WTC11 (cell line): Measurements from ENCODE around the gene CASR. TPM values are rescaled to one million over a fixed set of nuclear protein-coding genes. Genes with fewer than 3 reads are reported as not detected.

Experiments
- ATAC-seq: fragments of 200-7000 bp; cut with Tn5 transposase; 2 replicates; pipeline ENCODE4 v1.10.0; 2021; ENCODE audit warnings: mild to moderate bottlenecking, moderate library complexity
- CTCF ChIA-PET: fragments of 300-600 bp; sonication (Branson Sonifier 250); formaldehyde crosslinking; loops from one replicate; lab custom pipeline; 2021; ENCODE audit warnings: antibody characterized with exemption; lab: Charles Lee
- POLR2A ChIA-PET: fragments of 350-600 bp; sonication (Branson Sonifier 250); formaldehyde crosslinking; loops from one replicate; lab custom pipeline; 2021; ENCODE audit warnings: antibody characterized with exemption; lab: Charles Lee
- DNase-seq: peaks from one replicate; pipeline ENCODE4 v3.0.0; 2021; ENCODE audit warnings: low spot score
- H3K27ac Mint-ChIP-seq: 2 replicates; pipeline ENCODE4 v1.8.0; 2021; ENCODE audit warnings: mixed read lengths
- H3K27me3 Mint-ChIP-seq: 2 replicates; pipeline ENCODE4 v1.8.0; 2021; ENCODE audit warnings: low read depth, mild to moderate bottlenecking, moderate library complexity, mixed read lengths
- H3K36me3 Mint-ChIP-seq: 2 replicates; pipeline ENCODE4 v1.8.0; 2021; ENCODE audit warnings: mixed read lengths
- H3K4me1 Mint-ChIP-seq: 2 replicates; pipeline ENCODE4 v1.8.0; 2022; ENCODE audit warnings: mixed read lengths
- H3K4me3 Mint-ChIP-seq: 2 replicates; pipeline ENCODE4 v1.8.0; 2021; ENCODE audit warnings: mild to moderate bottlenecking, moderate library complexity, mixed read lengths
- H3K9me3 Mint-ChIP-seq: 2 replicates; pipeline ENCODE4 v1.8.0; 2021; ENCODE audit warnings: mixed read lengths
- AFF4 ChIP-seq: sonication (generic); formaldehyde crosslinking; IDR thresholded peaks from 2 replicates; pipeline ENCODE4 v1.8.1; 2023; ENCODE audit warnings: mild to moderate bottlenecking, missing genetic modification reagents, borderline replicate concordance
- CDX4 ChIP-seq: fragments of 250-450 bp; sonication (Bioruptor Pico); IDR thresholded peaks from 2 replicates; pipeline ENCODE4 v1.9.0; 2021; ENCODE audit warnings: moderate library complexity, mild to moderate bottlenecking, inconsistent platforms, borderline replicate concordance
- CREM ChIP-seq: sonication (generic); formaldehyde crosslinking; IDR thresholded peaks from 2 replicates; pipeline ENCODE4 v1.8.1; 2022; ENCODE audit warnings: mild to moderate bottlenecking, missing genetic modification reagents, moderate library complexity
- CTCF ChIP-seq: fragments of 200-600 bp; IDR thresholded peaks from 2 replicates; pipeline ENCODE4 v1.8.0; 2022; ENCODE audit warnings: antibody characterized with exemption
- ETV6 ChIP-seq: sonication (generic); formaldehyde crosslinking; IDR thresholded peaks from 2 replicates; pipeline ENCODE4 v1.8.1; 2022; ENCODE audit warnings: mild to moderate bottlenecking, missing genetic modification reagents
- FOXP4 ChIP-seq: sonication (generic); formaldehyde crosslinking; IDR thresholded peaks from 2 replicates; pipeline ENCODE4 v1.8.0; 2022; ENCODE audit warnings: mild to moderate bottlenecking, missing genetic modification reagents
- GABPB1 ChIP-seq: sonication (generic); formaldehyde crosslinking; IDR thresholded peaks from 2 replicates; pipeline ENCODE4 v1.8.1; 2023; ENCODE audit warnings: mild to moderate bottlenecking, missing genetic modification reagents
- GRHL2 ChIP-seq: fragments of 250-450 bp; sonication (Bioruptor Pico); IDR thresholded peaks from 2 replicates; pipeline ENCODE4 v1.8.0; 2022; ENCODE audit warnings: mild to moderate bottlenecking, moderate library complexity; ENCODE audit not compliant: insufficient replicate concordance, severe bottlenecking
- MXD4 ChIP-seq: fragments of 250-450 bp; sonication (Bioruptor Pico); IDR thresholded peaks from 2 replicates; pipeline ENCODE4 v1.8.0; 2021; ENCODE audit warnings: mild to moderate bottlenecking, moderate library complexity, borderline replicate concordance
- RELA ChIP-seq: sonication (generic); formaldehyde crosslinking; IDR thresholded peaks from 2 replicates; pipeline ENCODE4 v1.8.1; 2022; ENCODE audit warnings: missing genetic modification reagents, mild to moderate bottlenecking, borderline replicate concordance
- TCF7 ChIP-seq: sonication (generic); formaldehyde crosslinking; IDR thresholded peaks from 2 replicates; pipeline ENCODE4 v1.8.0; 2022; ENCODE audit warnings: mild to moderate bottlenecking, low read depth, missing genetic modification reagents, moderate library complexity
- ZBTB21 ChIP-seq: sonication (generic); formaldehyde crosslinking; IDR thresholded peaks from 2 replicates; pipeline ENCODE4 v1.8.1; 2023; ENCODE audit warnings: mild to moderate bottlenecking, missing genetic modification reagents, borderline replicate concordance
- ZBTB43 ChIP-seq: sonication (generic); formaldehyde crosslinking; IDR thresholded peaks from 2 replicates; pipeline ENCODE4 v1.8.1; 2023; ENCODE audit warnings: mild to moderate bottlenecking, missing genetic modification reagents
- ZNF121 ChIP-seq: sonication (generic); formaldehyde crosslinking; IDR thresholded peaks from 2 replicates; pipeline ENCODE4 v1.8.0; 2023; ENCODE audit warnings: missing genetic modification reagents
- ZNF232 ChIP-seq: sonication (generic); formaldehyde crosslinking; IDR thresholded peaks from 2 replicates; pipeline ENCODE4 v1.8.0; 2022; ENCODE audit warnings: mild to moderate bottlenecking, missing genetic modification reagents
- ZNF425 ChIP-seq: fragments of 250-450 bp; sonication (Bioruptor Pico); conservative IDR thresholded peaks from 2 replicates; pipeline ENCODE4 v1.9.0; 2021; ENCODE audit warnings: mild to moderate bottlenecking
- total RNA-seq: library from RNA; stranded (reverse); gene quantifications from 3 replicates; pipeline ENCODE4 v1.2.3, GENCODE V29; 2021

CASR gene
- total RNA-seq, 1 experiment from 2014 or later = 0.24 TPM

GRCh38 chr3:122251428-122251827 lies 68.0 kb downstream of the CASR start (continued):
- no peak for TF ChIP-seq CTCF

- Mint-ChIP-seq H3K4me3 (no peak overlapping the region), H3K36me3 (no peaks in the 10 kb centered on the region), H3K27ac (no peak overlapping the region), H3K9me3 (no peaks in the 10 kb centered on the region), H3K4me1 (no peaks in the 10 kb centered on the region), H3K27me3 (no peaks in the 10 kb centered on the region)
- DNase-seq (no peak), ATAC-seq (no peak)
- TF ChIP-seq ZBTB21 (CRISPR knock-in tag) = no peak
- no peak for TF ChIP-seq GRHL2 (CRISPR knock-in tag)
- TF ChIP-seq FOXP4 (CRISPR knock-in tag) = no peak
- no peak for TF ChIP-seq CREM (CRISPR knock-in tag)
- POLR2A ChIA-PET = no interaction called here
- CTCF ChIA-PET = no interaction called here
Observed at GRCh38 chr3:122253581-122253980, 70.1 kb downstream of the CASR start.

GRCh38 chr3:122255757-122256439 lies 72.4 kb downstream of the CASR start:
- ChIA-PET POLR2A (no interaction called here), CTCF (no interaction called here)
- H3K4me3 Mint-ChIP-seq = no peak overlapping the region
- H3K36me3 Mint-ChIP-seq = no peaks in the 10 kb centered on the region
- no peak for DNase-seq
- no peaks in the 10 kb centered on the region for H3K4me1 Mint-ChIP-seq
- no peaks in the 10 kb centered on the region for H3K9me3 Mint-ChIP-seq
- no peaks in the 10 kb centered on the region for H3K27me3 Mint-ChIP-seq
- ATAC-seq = no peak
- H3K27ac Mint-ChIP-seq = no peak overlapping the region
- TF ChIP-seq ZBTB43 (no peak), ETV6 (no peak), MXD4 (CRISPR knock-in tag) (no peak), GABPB1 (CRISPR knock-in tag) (no peak), CDX4 (CRISPR knock-in tag) (no peak), AFF4 (no peak), RELA (CRISPR knock-in tag) (no peak), CTCF (no peak), ZNF232 (CRISPR knock-in tag) (no peak), ZNF425 (CRISPR knock-in tag) (no peak), ZNF121 (CRISPR knock-in tag) (no peak), TCF7 (no peak)
